IPS DF 6.9 (cell line): ENCODE data around the gene PIGH.
A peak's percentile ranks its signal among the peaks of the same experiment; 100 is the strongest.

Source experiments
- DNase-seq: peaks from one replicate; pipeline ENCODE4 v3.0.0-alpha.2; 2013; ENCODE audit warnings: low read depth, low spot score
- H3K27ac ChIP-seq: one replicate; pipeline ENCODE4 v1.5.1; 2013; ENCODE audit warnings: low read length, control low read depth
- H3K27me3 ChIP-seq: 2 replicates; pipeline ENCODE4 v1.6.1; 2013; ENCODE audit warnings: mild to moderate bottlenecking, low read length; ENCODE audit not compliant: control insufficient read depth, insufficient read depth
- H3K36me3 ChIP-seq: 2 replicates; pipeline ENCODE4 v1.6.1; 2013; ENCODE audit warnings: low read length; ENCODE audit not compliant: control insufficient read depth, insufficient read depth
- H3K4me1 ChIP-seq: 2 replicates; pipeline ENCODE4 v1.6.1; 2013; ENCODE audit warnings: low read length; ENCODE audit not compliant: control insufficient read depth, insufficient read depth
- H3K4me3 ChIP-seq: 2 replicates; pipeline ENCODE4 v1.5.1; 2013; ENCODE audit warnings: mild to moderate bottlenecking, low read length
- H3K9me3 ChIP-seq: 2 replicates; pipeline ENCODE4 v1.6.1; 2013; ENCODE audit warnings: low read length, inconsistent platforms; ENCODE audit not compliant: control insufficient read depth, insufficient read depth
- WGBS: extraction: QIAGEN DNeasy Blood & Tissue Kit; methylation state at CpG from one replicate; pipeline ENCODE4 v1.1.7; 2013; ENCODE audit warnings: mixed read lengths, missing lambda C conversion rate; ENCODE audit not compliant: insufficient read length, insufficient coverage; 5-methylcytosine and 5-hydroxymethylcytosine counted together

The PIGH gene

DNA sequence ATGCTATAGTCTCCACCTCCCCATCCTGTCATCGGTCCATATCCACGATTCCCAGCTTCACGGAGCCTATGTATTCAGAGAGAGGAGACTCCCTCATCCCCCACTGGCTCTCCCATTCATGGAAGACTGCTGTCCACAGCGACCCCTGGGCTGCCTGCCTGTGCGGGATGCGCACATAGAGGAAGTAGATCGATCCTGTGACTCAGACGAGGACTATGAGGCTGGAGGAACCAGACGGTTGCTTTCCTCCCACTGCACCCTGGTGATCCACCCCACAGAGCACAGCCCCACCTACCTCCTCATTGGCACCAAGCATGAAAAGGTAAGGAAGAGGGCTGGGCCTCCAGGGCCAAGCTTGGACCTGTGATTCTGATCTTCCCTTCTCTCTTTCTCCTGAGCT is 24.4 kb downstream of the PIGH start:
- no peak overlapping the region for H3K27ac ChIP-seq
- DNase-seq = no peak
- peaks cover 9% of the 10 kb centered on the region for H3K36me3 ChIP-seq
- no peak overlapping the region for H3K4me3 ChIP-seq
- H3K27me3 ChIP-seq = no peaks in the 10 kb centered on the region
- no peaks in the 10 kb centered on the region for H3K4me1 ChIP-seq
- WGBS = no CpG with 5 or more reads among the region's 9 CpGs
- H3K9me3 ChIP-seq = no peaks in the 10 kb centered on the region

DNA sequence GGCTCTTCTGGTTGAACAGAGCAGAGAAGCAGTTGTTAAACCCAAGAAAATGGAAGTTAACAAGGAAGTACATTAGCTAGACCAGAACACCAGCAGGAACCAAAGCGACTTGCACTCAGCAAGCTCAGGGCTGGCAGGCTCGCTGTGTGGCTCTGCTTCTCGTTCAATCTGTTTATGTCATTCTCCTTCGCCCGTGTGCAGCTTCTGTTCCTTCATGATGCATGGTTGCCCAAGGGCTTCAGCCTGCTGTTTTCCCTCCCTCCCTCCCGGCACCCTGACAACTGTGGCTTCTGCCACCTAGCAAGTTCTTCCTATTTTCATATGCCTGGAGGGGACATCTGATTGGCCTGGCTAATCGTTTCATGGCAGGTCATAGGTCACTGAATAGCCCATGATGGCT is 25.3 kb downstream of the PIGH start:
- no peaks in the 10 kb centered on the region for H3K9me3 ChIP-seq
- H3K27ac ChIP-seq = no peak overlapping the region
- H3K36me3 ChIP-seq = peaks cover 9% of the 10 kb centered on the region
- DNase-seq = no peak
- no CpG with 5 or more reads among the region's 7 CpGs for WGBS
- no peaks in the 10 kb centered on the region for H3K4me1 ChIP-seq
- H3K27me3 ChIP-seq = no peaks in the 10 kb centered on the region
- H3K4me3 ChIP-seq = no peak overlapping the region

- H3K27ac ChIP-seq = no peak overlapping the region
- DNase-seq = no peak
- no peaks in the 10 kb centered on the region for H3K4me1 ChIP-seq
- peaks cover 8% of the 10 kb centered on the region for H3K36me3 ChIP-seq
- WGBS = no CpG with 5 or more reads among the region's 14 CpGs
- no peak overlapping the region for H3K4me3 ChIP-seq
- H3K27me3 ChIP-seq = no peaks in the 10 kb centered on the region
- H3K9me3 ChIP-seq = no peaks in the 10 kb centered on the region
Observed at GRCh38 chr14:67574156-67574555, 25.9 kb downstream of the PIGH start.

DNA sequence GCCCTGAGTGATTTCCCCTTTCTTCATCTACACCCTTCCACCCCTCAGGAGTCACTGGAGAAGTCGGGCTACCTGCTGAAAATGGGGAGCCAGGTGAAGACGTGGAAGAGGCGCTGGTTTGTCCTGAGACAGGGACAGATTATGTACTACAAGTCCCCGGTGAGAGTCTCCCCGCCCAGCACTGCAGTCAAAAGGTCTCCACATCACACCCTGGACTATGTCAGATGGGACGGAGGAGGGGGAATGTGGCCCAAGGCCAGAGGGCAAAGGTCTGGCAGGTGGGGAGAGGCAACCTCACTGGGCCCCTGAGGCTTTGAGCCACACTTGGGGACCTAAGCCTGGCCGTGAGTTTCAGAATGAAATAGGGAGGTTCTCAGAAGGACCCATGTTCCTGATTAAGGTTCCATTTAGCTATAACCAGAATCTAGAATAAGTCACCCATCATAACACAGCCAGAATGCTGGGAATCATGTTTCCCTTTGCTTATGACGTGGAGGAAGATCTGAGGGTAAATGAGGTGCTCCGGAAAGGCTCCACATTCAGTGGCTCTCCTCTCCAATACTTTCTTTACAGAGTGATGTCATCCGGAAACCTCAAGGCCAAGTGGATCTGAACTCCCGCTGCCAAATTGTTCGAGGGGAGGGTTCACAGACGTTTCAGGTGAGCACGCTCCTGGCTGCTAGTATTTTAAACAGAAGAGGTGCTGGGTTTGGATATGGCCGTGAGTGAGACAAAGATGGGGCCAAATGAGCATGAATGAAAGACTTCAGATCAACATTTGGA is 26.6 kb downstream of the PIGH start:
- no peak overlapping the region for H3K27ac ChIP-seq
- H3K4me3 ChIP-seq = no peak overlapping the region
- peaks cover 3% of the 10 kb centered on the region; the same call in 1 of the 2 replicates for H3K36me3 ChIP-seq
- no peaks in the 10 kb centered on the region for H3K27me3 ChIP-seq
- no peaks in the 10 kb centered on the region; the same call in 1 of the 2 replicates for H3K4me1 ChIP-seq
- no CpG with 5 or more reads among the region's 15 CpGs for WGBS
- no peaks in the 10 kb centered on the region for H3K9me3 ChIP-seq
- DNase-seq = no peak

GRCh38 chr14:67572608-67573007 is 27.5 kb downstream of the PIGH start:
- no peak for DNase-seq
- Histone ChIP-seq H3K27me3 (no peaks in the 10 kb centered on the region), H3K9me3 (no peaks in the 10 kb centered on the region), H3K4me3 (no peak overlapping the region), H3K27ac (no peak overlapping the region), H3K36me3 (no peaks in the 10 kb centered on the region), H3K4me1 (no peaks in the 10 kb centered on the region; the same call in 1 of the 2 replicates)
- WGBS = no CpG with 5 or more reads among the region's 5 CpGs

GRCh38 chr14:67571991-67572323 is 28.1 kb downstream of the PIGH start:
- no CpG with 5 or more reads among the region's 19 CpGs for WGBS

DNA sequence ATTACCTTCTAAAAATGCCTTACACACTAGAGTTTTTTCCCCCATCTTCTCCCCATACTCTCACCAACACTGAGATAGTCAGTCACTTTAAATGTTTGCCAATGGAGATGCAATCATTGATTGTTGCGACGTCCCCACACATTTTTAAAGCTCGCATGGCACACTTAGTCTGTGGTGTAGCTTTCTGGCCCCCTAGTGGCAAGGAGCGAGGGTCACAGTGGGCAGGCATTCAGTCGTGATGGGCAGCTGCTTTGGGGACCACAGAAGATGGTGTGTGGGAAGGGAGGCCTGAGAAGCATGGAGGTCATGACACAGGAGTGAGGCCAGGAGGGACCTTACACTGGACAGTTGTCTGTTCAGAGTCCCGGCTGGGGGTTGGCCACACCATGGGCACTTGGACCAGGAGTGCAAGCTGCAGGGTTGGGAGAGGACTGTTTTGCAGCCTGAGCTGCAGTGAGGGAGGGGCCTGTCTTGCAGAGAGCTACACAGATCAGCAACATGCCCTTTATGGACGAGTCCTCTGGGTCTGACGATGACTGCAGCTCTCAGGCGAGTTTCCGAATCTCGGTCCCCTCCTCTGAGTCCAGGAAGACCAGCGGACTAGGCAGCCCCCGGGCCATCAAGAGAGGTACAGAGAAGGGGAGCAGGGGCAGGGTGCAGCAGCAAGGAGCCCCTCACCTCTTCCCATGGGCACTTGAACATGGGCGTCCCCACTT is 28.6 kb downstream of the PIGH start:
- no peak overlapping the region for H3K27ac ChIP-seq
- no CpG with 5 or more reads among the region's 14 CpGs for WGBS
- peak; percentile 43 for DNase-seq
- H3K9me3 ChIP-seq = no peaks in the 10 kb centered on the region
- no peak overlapping the region for H3K4me3 ChIP-seq
- no peaks in the 10 kb centered on the region for H3K27me3 ChIP-seq
- no peaks in the 10 kb centered on the region for H3K36me3 ChIP-seq
- H3K4me1 ChIP-seq = no peaks in the 10 kb centered on the region; the same call in 1 of the 2 replicates

More at GRCh38 chr14:67571991-67572323, 28.1 kb downstream of the PIGH start:
- Histone ChIP-seq H3K27me3 (no peaks in the 10 kb centered on the region), H3K9me3 (no peaks in the 10 kb centered on the region), H3K27ac (no peak overlapping the region), H3K4me3 (no peak overlapping the region), H3K36me3 (no peaks in the 10 kb centered on the region), H3K4me1 (no peaks in the 10 kb centered on the region; the same call in 1 of the 2 replicates)
- no peak for DNase-seq

DNA sequence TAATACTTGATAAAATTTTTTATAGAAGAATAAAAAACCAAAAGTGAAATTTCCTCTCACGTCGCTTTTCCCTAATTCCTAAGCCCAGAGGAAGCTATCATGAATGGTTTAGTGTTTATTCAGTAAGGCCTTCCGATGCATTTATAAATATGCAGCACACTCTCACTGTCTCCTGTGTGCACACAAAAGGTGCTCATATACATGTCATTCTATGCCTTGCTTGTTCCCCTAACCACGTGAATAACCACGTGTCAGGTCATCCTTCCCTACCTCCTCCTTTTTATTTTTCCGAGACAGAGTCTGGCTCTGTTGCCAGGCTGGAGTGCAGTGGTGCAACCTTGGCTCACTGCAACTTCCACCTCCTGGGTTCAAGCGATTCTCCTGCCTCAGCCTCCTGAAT is 29.6 kb downstream of the PIGH start:
- H3K36me3 ChIP-seq = no peaks in the 10 kb centered on the region
- no peaks in the 10 kb centered on the region; the same call in 1 of the 2 replicates for H3K4me1 ChIP-seq
- no peak for DNase-seq
- H3K4me3 ChIP-seq = no peak overlapping the region
- H3K9me3 ChIP-seq = no peaks in the 10 kb centered on the region
- H3K27me3 ChIP-seq = no peaks in the 10 kb centered on the region
- WGBS = no CpG with 5 or more reads among the region's 7 CpGs
- H3K27ac ChIP-seq = no peak overlapping the region

GRCh38 chr14:67569651-67570290 is 30.3 kb downstream of the PIGH start:
- no peak for DNase-seq
- no CpG with 5 or more reads among the region's 4 CpGs for WGBS

GRCh38 chr14:67569011-67569650 is 30.9 kb downstream of the PIGH start:
- Histone ChIP-seq H3K9me3 (no peaks in the 10 kb centered on the region), H3K27ac (no peak overlapping the region), H3K27me3 (no peaks in the 10 kb centered on the region), H3K4me1 (no peaks in the 10 kb centered on the region; the same call in 1 of the 2 replicates), H3K36me3 (no peaks in the 10 kb centered on the region), H3K4me3 (no peak overlapping the region)
- DNase-seq = no peak
- WGBS = no CpG with 5 or more reads among the region's 11 CpGs

More at GRCh38 chr14:67569651-67570290, 30.3 kb downstream of the PIGH start:
- H3K27ac ChIP-seq = no peak overlapping the region
- no peaks in the 10 kb centered on the region for H3K27me3 ChIP-seq
- no peaks in the 10 kb centered on the region for H3K9me3 ChIP-seq
- no peak overlapping the region for H3K4me3 ChIP-seq
- H3K4me1 ChIP-seq = no peaks in the 10 kb centered on the region; the same call in 1 of the 2 replicates
- no peaks in the 10 kb centered on the region for H3K36me3 ChIP-seq
